HepG2 (cell line): ENCODE results near the gene MAGI1. TPM values are rescaled to one million over a fixed set of nuclear protein-coding genes. Genes with fewer than 3 reads are reported as not detected.

Experiments used
- ATAC-seq: fragments of 200-7000 bp; cut with Tn5 transposase; 3 replicates; pipeline ENCODE4 v1.9.1; 2020; ENCODE audit warnings: mild to moderate bottlenecking, moderate library complexity
- BruUV-seq: library from RNA; stranded (reverse); fragments of 400-500 nt; replicated peaks from 2 replicates; lab custom pipeline; 2021; lab: Mats Ljungman, UMichigan
- CTCF ChIA-PET: fragments of 300-600 bp; formaldehyde crosslinking; extraction: SDS; loops from one replicate; lab custom pipeline; 2021; ENCODE audit warnings: low total read pairs, inconsistent platforms, low intra/inter-chr PET ratio; lab: Yijun Ruan, JAX
- POLR2A ChIA-PET: fragments of 350-600 bp; sonication (Branson Sonifier 250); formaldehyde crosslinking; loops from one replicate; lab custom pipeline; 2020; ENCODE audit warnings: antibody characterized with exemption, inconsistent platforms; lab: Yijun Ruan, JAX
- DNase-seq: peaks from one replicate; pipeline ENCODE4 v3.0.0-alpha.2; 2015; ENCODE audit warnings: low spot score
- FAIRE-seq: peaks from 3 replicates; lab custom pipeline; 2011; peaks lifted over from hg19 to GRCh38; lab: Jason Lieb, UNC
- H2AFZ ChIP-seq: one replicate; pipeline ENCODE4 v1.6.1; 2011; ENCODE audit warnings: low read length, inconsistent platforms
- H3K27ac ChIP-seq: fragments of 300-600 bp; 3 replicates; pipeline ENCODE4 v1.8.0; 2011; ENCODE audit warnings: mixed run types, mild to moderate bottlenecking, mixed read lengths, low read length, inconsistent platforms; ENCODE audit not compliant: insufficient read depth; ENCODE audit errors: extremely low read length
- H3K27me3 ChIP-seq, 2 experiments: fragments of 200-600 bp in 1 of 2; 2 replicates in 1 of 2; 3 replicates in 1 of 2; pipeline versions ENCODE4 v1.6.0 to v1.8.0; 2011; ENCODE audit warnings: low read length in 2 of 2, mild to moderate bottlenecking in 2 of 2, moderate library complexity in 2 of 2, inconsistent platforms in 1 of 2; ENCODE audit not compliant: insufficient read depth in 2 of 2, control insufficient read depth in 1 of 2
- H3K36me3 ChIP-seq, 2 experiments: fragments of 200-600 bp in 1 of 2; replicated peaks in 1 of 2; 2 replicates in 1 of 2; 3 replicates in 1 of 2; pipeline versions ENCODE4 v1.5.1 to v1.8.0; 2011; ENCODE audit warnings: low read length in 2 of 2, inconsistent platforms in 1 of 2; ENCODE audit not compliant: insufficient read depth in 2 of 2, control insufficient read depth in 1 of 2
- H3K4me1 ChIP-seq: 2 replicates; pipeline ENCODE4 v1.5.1; 2012; ENCODE audit warnings: low read length, inconsistent platforms; ENCODE audit not compliant: insufficient read depth
- H3K4me2 ChIP-seq: 2 replicates; pipeline ENCODE4 v1.6.0; 2011; ENCODE audit warnings: low read depth, low read length, inconsistent platforms
- H3K4me3 ChIP-seq, 3 experiments: fragments of 200-600 bp in 1 of 3; sonication (generic), shearing (Covaris generic) in 1 of 3; replicated peaks in 1 of 3; 2 replicates each; pipeline ENCODE4 v1.5.1; 2011 to 2016; ENCODE audit warnings: low read length in 3 of 3, inconsistent platforms in 2 of 3, low read depth in 2 of 3, mild to moderate bottlenecking in 2 of 3, control low read depth in 1 of 3, mixed read lengths in 1 of 3; ENCODE audit not compliant: insufficient read depth in 1 of 3
- H3K79me2 ChIP-seq: one replicate; pipeline ENCODE4 v1.6.1; 2011; ENCODE audit warnings: low read length, inconsistent platforms; ENCODE audit not compliant: insufficient read depth
- H3K9ac ChIP-seq: 2 replicates; pipeline ENCODE4 v1.6.0; 2011; ENCODE audit warnings: mild to moderate bottlenecking, low read depth, low read length, inconsistent platforms; ENCODE audit not compliant: insufficient read depth
- H3K9me3 ChIP-seq: 2 replicates; pipeline ENCODE4 v1.5.1; 2012; ENCODE audit warnings: mild to moderate bottlenecking, low read length
- H4K20me1 ChIP-seq: 2 replicates; pipeline ENCODE4 v1.6.0; 2011; ENCODE audit warnings: inconsistent platforms, mild to moderate bottlenecking, low read length, moderate library complexity; ENCODE audit not compliant: insufficient read depth
- ATF4 ChIP-seq, 2 experiments: fragments of 450-650 bp in 1 of 2; sonication (generic) in 1 of 2; formaldehyde crosslinking; IDR thresholded peaks; 2 replicates each; pipeline versions ENCODE4 v1.5.0 to v1.8.0; 2020 to 2022; ENCODE audit warnings: mild to moderate bottlenecking in 1 of 2, missing genetic modification reagents in 1 of 2
- ERF ChIP-seq: IDR thresholded peaks from 2 replicates; pipeline ENCODE4 v1.6.1; 2018; ENCODE audit warnings: missing biosample characterization, missing genetic modification reagents
- HNRNPH1 ChIP-seq: fragments of 200-400 bp; formaldehyde crosslinking; optimal IDR thresholded peaks from 2 replicates; pipeline ENCODE3; 2017; ENCODE audit warnings: mild to moderate bottlenecking, low read depth, low read length
- IKZF1 ChIP-seq: fragments of 450-650 bp; IDR thresholded peaks from 2 replicates; pipeline ENCODE4 v1.7.1; 2016
- MAFK ChIP-seq, 2 experiments: IDR thresholded peaks in 1 of 2; conservative IDR thresholded peaks in 1 of 2; 2 replicates each; pipeline ENCODE4 v1.6.1; 2011; ENCODE audit warnings: improper control_type of control experiment in 2 of 2, low read length in 2 of 2
- NBN ChIP-seq: fragments of 450-650 bp; conservative IDR thresholded peaks from 2 replicates; pipeline ENCODE4 v1.6.1; 2017
- NR2F1 ChIP-seq, 2 experiments: fragments of 450-650 bp in 1 of 2; formaldehyde crosslinking in 1 of 2; IDR thresholded peaks; 2 replicates each; pipeline versions ENCODE4 v1.5.0 to v1.6.1; 2016 to 2020; ENCODE audit warnings: mild to moderate bottlenecking in 1 of 2, missing compliant biosample characterization in 1 of 2, missing genetic modification reagents in 1 of 2, moderate library complexity in 1 of 2
- ZNF577 ChIP-seq: sonication (generic); formaldehyde crosslinking; IDR thresholded peaks from 2 replicates; pipeline ENCODE4 v1.4.0; 2020; ENCODE audit warnings: mild to moderate bottlenecking, low read depth, missing genetic modification reagents, borderline replicate concordance
- ZNF605 ChIP-seq: sonication (generic); formaldehyde crosslinking; IDR thresholded peaks from 2 replicates; pipeline ENCODE4 v1.8.0; 2022; ENCODE audit warnings: mild to moderate bottlenecking, missing genetic modification reagents
- ZNF704 ChIP-seq: sonication (generic); formaldehyde crosslinking; IDR thresholded peaks from 2 replicates; pipeline ENCODE4 v1.8.1; 2023; ENCODE audit warnings: mild to moderate bottlenecking, inconsistent platforms, moderate library complexity, missing genetic modification reagents, borderline replicate concordance
- WGBS: methylation state at CpG from one replicate; pipeline ENCODE4 v1.1.6; 2017; ENCODE audit warnings: low lambda C conversion rate; 5-methylcytosine and 5-hydroxymethylcytosine counted together
- in situ Hi-C: cut with HindIII; loops from 2 replicates; pipeline ENCODE4 v1.10.0; 2017; ENCODE audit warnings: low pct_unique_long_range_greater_than_20kb; ENCODE audit not compliant: extremely low pct_ligation_motif_present
- intact Hi-C: fragments of 100-400 bp; cut with micrococcal nuclease; formaldehyde crosslinking; loops from one replicate; pipeline ENCODE4 v1.10.0; 2022; ENCODE audit not compliant: unreplicated experiment
- polyA plus RNA-seq, 8 experiments: library from polyadenylated mRNA; depleted of rRNA in 3 of 8; stranded (reverse) in 7 of 8; unstranded in 1 of 8; fragments of >200 nt; fragmentation: Illumina TruSeq in 4 of 8; extraction: Trizol in 4 of 8; gene quantifications; 2 replicates each; pipeline versions ENCODE4 v1.2.1 to v1.2.3, GENCODE V29; 2011 to 2016; ENCODE audit warnings: low read depth in 4 of 8, missing spikeins in 1 of 8, mixed read lengths in 1 of 8; ENCODE audit not compliant: insufficient read depth in 1 of 8
- total RNA-seq, 5 experiments: library from RNA; depleted of rRNA; stranded (reverse); fragments of >200 nt; fragmentation: Illumina TruSeq; extraction: Trizol; gene quantifications; 2 replicates each; pipeline ENCODE4 v1.2.3, GENCODE V29; 2016; ENCODE audit warnings: low read depth in 1 of 5

MAGI1 gene
- total and polyA plus RNA-seq, 2 of the 13 experiments (the other 11 are each of a cell fraction or from before 2014, with no cell fraction given) = 22.2 to 26.0 TPM

- CTCF ChIA-PET = no interaction called here
Observed at GRCh38 chr3:65739901-65740541, 298.7 kb downstream of the MAGI1 start.

More at GRCh38 chr3:65739901-65740541, 298.7 kb downstream of the MAGI1 start:
- ATAC-seq = no peak
- Histone ChIP-seq H4K20me1 (no peaks in the 10 kb centered on the region; the same call in 1 of the 2 replicates), H3K4me1 (no peaks in the 10 kb centered on the region), H3K36me3 (peaks cover 0 to 8% of the 10 kb centered on the region in 2 experiments; a peak in 3 of 5 replicates), H3K79me2 (peaks cover 6% of the 10 kb centered on the region), H3K27me3 (no peaks in the 10 kb centered on the region), H3K4me2 (no peak overlapping the region), H3K9me3 (no peaks in the 10 kb centered on the region), H3K4me3 (no peak overlapping the region), H3K27ac (no peak overlapping the region), H3K9ac (no peak overlapping the region), H2AFZ (no peak overlapping the region)
- no TSS peak for BruUV-seq
- FAIRE-seq = no peak
- DNase-seq = no peak
- intact Hi-C loops (no loop called here), in situ Hi-C loops (loop anchor here (10.0 kb wide), 2 partner anchors 305 to 395 kb away; no protein-coding TSS in a partner anchor)
- 68% methylated on average over 3 of the region's 3 CpGs for WGBS
- POLR2A ChIA-PET = no interaction called here
- TF ChIP-seq ZNF704 (CRISPR knock-in tag) (no peak), ATF4 (CRISPR knock-in tag; IDR thresholded peaks at IDR 0.05) (no peak), ERF (CRISPR knock-in tag) (no peak), NBN (no peak), NR2F1 (CRISPR knock-in tag; IDR thresholded peaks at IDR 0.05) (no peak), HNRNPH1 (no peak), MAFK (conservative IDR thresholded peaks at IDR 0.05 in 1 of 2, IDR thresholded peaks at IDR 0.05 in 1 of 2; ENCODE audit: low read length in 2 of 2) (no peak), ZNF605 (CRISPR knock-in tag) (no peak), ZNF577 (CRISPR knock-in tag) (no peak), IKZF1 (no peak)
